SKM-1 (cell line): Measurements from ENCODE around the gene C1QTNF5.

ENCODE experiments used
- DNase-seq: peaks from one replicate; lab custom pipeline; 2025; ENCODE audit not compliant: unreplicated experiment; lab: John Stamatoyannopoulos, UW

The C1QTNF5 gene

DNA sequence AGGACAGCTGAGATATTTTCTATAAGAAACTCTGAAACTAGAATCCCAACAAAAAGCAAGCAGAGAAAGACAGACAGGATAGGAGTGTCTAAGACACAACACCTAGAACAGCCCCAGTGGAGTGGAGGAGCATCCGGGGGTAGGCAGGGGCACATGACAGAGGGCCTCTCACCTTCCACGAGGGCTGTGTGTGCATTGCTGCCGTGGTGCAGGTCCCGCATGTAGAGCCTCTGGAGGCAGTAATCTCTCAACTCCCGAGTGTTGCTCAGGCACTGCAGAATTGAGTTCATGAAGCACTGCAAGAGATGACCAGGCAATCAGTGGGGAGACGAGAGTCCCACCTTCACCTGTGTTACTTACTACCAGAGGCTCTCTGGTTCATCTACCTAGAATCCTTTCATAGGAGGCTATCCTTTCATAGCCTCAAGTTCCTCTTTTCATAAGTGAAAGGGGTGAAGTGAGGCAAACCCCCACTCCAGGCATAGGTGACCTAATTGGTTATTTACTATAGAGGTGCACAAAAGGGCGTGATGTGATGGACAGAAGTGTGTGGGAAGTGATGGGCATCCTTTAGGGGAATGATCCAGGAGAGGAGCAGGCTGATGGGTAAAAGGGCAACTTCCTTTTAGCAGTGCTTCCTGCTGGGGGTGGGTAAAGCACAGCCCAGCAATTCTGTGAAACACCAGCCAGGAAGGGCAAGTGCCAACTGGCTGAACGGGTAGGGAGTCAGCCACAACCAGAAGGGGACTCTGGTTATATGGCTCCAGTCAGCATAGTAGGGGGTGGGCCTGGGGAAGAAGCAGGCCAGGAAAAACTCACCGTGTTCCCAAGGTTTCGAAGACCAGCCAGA, 18.9 kb upstream of the C1QTNF5 start:
- no peak for DNase-seq

- DNase-seq, result no peak
Measured at GRCh38 chr11:119357074-119357473, 16.4 kb upstream of the C1QTNF5 start.

GRCh38 chr11:119356349-119357031, 15.8 kb upstream of the C1QTNF5 start:
- no peak for DNase-seq

DNA sequence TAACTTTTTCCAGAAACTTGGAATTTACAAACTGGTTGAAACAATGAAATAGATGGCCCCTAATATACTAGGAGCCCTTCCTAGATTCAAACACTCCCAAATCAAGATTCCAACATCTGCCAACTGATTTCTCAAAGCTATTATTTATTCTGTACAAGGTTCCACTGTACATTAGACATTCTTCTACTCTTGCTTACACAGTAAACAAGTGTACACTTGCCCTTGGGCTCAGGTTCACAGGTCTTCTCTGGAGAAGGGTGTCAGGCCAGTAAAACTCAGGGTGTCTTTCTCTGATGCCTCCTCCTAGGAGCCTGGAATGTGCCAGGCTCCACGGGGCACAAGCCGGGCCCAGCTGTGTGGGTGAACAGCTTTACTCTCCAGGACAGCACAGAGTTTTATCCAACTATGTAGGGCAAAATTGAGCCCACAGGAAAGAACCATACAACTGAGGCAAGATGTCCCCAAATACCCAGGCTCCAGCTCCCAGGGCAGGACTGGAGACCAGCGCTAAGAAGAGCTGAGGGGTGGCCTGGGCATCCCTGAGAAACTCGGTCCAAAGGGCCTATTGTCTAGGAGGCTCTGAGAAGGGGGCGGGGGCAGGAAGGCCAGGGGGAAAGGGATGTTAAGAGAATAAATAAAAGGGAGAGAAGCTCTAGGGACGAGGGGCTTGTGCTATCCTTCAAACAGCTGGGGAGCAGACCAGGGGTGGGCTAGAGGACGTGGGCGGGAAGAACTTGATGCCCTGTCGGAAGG, 14.6 kb upstream of the C1QTNF5 start:
- no peak for DNase-seq

- no peak for DNase-seq
Measured at GRCh38 chr11:119352857-119353260, 12.2 kb upstream of the C1QTNF5 start.

- DNase-seq, result no peak
Measured at GRCh38 chr11:119351232-119351631, 10.5 kb upstream of the C1QTNF5 start.

DNA sequence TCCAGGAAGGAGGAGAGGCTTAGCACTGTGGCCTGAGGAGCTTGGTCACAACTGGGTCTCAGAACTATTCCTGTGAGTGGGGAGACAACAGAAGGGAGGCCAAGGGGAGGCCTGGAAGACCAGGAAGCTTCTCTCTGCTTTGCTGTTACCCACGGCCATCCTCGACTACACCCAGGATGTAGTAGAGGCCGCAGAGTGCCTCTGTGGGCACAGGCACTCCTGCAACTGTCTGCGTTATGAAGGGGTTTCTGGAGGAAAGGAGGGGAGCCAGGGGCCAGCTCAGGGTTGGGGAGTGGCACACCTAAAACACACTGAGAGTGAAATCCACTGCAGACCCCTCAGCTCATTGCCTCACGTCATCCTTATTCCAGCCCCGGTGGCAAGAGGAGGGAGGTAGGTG, 9.6 kb upstream of the C1QTNF5 start:
- DNase-seq, result no peak

DNA sequence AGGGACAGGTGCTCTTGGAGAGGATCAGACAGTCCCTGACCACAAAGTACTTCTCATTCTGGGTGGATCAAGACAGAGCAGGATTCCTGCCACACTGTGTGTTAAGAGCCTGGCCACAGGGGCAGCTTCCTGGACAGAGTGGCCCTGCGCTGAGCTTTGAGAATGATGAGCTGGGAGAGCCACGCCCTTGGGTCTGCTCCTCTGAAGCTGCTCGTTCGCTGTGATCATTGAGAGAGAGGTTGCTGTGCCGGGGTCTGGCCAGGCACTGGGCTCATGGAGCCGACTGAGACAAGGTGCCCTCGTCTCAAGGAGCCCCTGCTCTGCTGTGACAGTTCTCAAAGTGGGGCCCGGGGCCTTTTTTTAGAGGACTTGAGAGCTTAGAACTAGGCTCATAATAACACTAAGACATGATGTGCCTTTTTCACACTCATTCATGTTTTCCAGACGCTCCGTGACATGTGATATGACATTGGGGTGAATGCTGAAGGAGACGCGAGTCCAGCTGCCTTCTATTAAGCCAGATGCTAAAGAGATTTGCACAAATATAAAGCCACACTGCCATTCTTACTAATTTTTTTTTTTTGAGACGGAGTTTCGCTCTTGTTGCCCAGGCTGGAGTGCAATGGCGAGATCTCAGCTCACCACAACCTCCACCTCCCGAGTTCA, 7.4 kb upstream of the C1QTNF5 start:
- no peak for DNase-seq

DNA sequence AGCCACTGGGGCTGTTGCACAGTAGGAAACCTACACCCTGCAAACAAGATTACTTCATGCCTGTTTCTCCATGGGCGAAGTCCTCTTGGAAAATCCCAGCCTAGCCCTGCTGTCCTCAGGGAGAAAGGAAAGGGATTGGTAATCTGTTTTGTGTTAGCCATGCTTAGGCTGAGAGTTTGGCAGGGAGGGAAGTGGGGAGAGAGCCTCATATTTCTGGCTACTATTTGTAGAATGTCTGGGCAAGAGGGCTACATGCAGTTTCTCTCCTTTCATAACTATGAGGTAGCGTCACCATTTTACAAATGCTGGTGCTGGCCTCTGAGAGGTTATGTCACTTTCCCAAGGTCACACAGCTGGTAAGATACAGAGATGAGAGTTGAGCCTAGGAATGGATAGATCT, 6.6 kb upstream of the C1QTNF5 start:
- DNase-seq, result no peak

- no peak for DNase-seq
Measured at GRCh38 chr11:119346605-119347004, 5.9 kb upstream of the C1QTNF5 start, which contains the start of gene MFRP. Gene MFRP, minus strand, starts transcription at chr11:119346705. Its CDS starts 192 bp downstream, at chr11:119346513.

DNA sequence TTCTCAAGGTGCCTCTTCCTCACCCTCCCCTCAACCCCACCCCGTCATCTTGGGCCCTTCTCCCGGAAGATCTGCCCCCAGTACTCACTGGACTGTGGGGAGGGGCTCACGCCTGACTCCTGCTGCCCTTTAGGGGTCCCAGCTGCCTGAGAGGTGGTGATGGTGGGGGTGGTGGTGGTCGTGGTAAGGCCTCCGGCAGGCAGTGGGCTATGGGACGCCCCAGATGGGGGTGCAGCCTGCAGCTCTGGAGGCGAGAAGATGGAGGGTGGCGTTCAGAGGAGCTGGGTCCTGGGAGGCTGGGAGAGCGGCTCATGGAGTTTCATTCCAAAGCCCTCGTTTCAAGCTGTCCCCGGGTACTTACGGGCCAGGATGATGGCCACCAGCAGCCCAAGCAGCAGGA, 5.0 kb upstream of the C1QTNF5 start:
- DNase-seq, result no peak

DNA sequence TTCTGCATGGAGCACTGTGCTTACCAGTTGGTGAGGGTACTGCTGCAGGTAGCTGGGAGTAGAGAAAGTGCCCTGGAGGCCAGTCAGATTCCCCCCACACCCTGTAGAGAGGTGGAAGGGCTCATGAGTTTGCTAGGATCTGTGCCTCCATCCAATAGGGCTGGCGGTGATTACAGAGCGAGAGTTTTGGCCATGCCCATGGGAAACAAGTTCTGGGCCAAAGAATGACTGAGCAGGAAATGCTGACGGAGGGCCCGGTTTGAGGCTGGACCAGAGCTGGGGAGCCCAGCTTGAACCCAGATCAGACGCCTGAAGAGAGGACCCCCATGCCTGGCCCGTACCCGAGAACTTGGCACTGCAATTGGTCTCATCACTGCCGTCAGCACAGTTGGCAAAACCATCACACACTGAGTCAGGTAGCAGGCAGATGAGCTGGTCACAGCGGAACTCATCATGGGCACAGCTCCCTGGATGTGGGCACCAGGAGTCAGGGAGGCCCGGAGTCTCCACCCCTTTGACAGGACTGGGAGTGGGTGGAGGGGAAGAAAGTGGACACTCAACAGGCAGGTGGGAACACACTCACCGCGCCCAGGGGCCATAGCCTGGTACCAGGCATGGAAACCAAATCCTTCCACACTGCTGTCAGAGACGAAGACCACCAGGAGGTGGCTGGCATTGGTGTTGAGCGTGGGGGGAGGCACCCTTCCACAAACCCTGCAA, 3.8 kb upstream of the C1QTNF5 start:
- no peak for DNase-seq

GRCh38 chr11:119343726-119344125, 3.0 kb upstream of the C1QTNF5 start:
- no peak for DNase-seq

GRCh38 chr11:119342362-119343130, 1.9 kb upstream of the C1QTNF5 start:
- no peak for DNase-seq

DNA sequence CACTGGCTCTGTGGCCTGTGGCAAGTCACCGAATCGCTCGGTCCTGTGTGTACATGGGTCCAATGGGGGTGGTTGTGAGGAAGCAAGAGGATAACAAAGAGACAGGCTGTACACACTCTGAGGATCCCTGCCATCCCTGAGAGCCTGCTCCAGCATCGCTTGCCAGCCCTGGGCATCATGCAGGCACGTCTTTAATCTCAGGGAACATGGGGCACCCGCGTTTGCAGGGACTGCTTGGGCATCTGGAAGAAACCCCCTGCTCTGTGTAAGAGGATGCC, 1.3 kb upstream of the C1QTNF5 start:
- no peak for DNase-seq

- no peak for DNase-seq
Measured at GRCh38 chr11:119341222-119342022, 739 bp upstream of the C1QTNF5 start.

GRCh38 chr11:119339589-119340334, 921 bp downstream of the C1QTNF5 start:
- peak; percentile 25 for DNase-seq

DNA sequence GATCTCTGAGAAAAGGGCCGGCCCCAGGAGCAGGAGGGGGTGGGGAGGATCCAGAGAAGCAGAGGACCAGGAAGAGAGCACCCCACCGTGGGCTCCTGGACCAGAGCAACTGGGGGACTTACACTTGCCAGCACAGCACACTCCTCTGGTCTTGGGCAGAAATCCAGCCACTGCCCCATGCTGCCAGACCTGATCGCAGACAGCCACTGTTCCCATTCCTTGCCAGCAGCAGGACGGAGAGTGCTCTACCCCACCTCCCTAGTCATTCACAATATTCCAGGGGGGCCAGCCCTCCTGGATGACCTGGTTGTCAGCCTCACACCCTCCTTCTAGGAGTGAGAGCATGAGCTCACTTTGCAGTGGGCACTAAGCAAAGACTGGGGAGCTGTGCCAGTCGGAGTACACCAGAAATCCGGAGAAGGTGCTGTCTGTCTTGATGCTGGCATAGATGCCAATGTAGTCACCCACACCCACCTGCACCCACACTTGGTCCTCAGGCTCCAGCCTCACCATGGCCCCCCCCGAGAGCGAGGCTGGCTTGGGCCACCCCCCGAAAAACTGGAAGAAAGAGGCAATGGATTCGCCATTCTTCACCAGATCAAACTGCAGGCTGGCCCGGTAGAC, 1.6 kb downstream of the C1QTNF5 start:
- no peak for DNase-seq
